Coronary artery (tissue), 2 donors: ENCODE results near the gene SMARCB1.

Source experiments
- DNase-seq: peaks from one replicate; pipeline ENCODE4 v3.0.0-alpha.2; 2017; ENCODE audit warnings: low spot score
- H3K27ac ChIP-seq, 2 donors: fragments of 200-600 bp; sonication (generic); one replicate each; pipeline ENCODE4 v1.5.1; 2016 to 2019
- H3K4me3 ChIP-seq: fragments of 200-600 bp; sonication (generic); 2 replicates; pipeline ENCODE4 v1.5.1; 2016; ENCODE audit warnings: mild to moderate bottlenecking, moderate library complexity
- CTCF ChIP-seq: fragments of 200-600 bp; sonication (generic); IDR thresholded peaks from one replicate; pipeline ENCODE4 v1.5.1; 2019; ENCODE audit warnings: antibody characterized with exemption

Gene SMARCB1

GRCh38 chr22:23831781-23832180 lies 45.0 kb downstream of the SMARCB1 start:
- no peak overlapping the region for H3K27ac ChIP-seq
- TF ChIP-seq CTCF = no peak
- DNase-seq = peak; percentile 68
- no peak overlapping the region for H3K4me3 ChIP-seq

- peak; percentile 67 for DNase-seq
- no peak overlapping the region for H3K27ac ChIP-seq
- no peak overlapping the region for H3K4me3 ChIP-seq
- TF ChIP-seq CTCF = no peak
Observed at GRCh38 chr22:23832226-23833016, 45.7 kb downstream of the SMARCB1 start.

GRCh38 chr22:23833017-23833751 lies 46.4 kb downstream of the SMARCB1 start:
- peak; percentile 57 for DNase-seq
- Histone ChIP-seq H3K27ac (no peak overlapping the region), H3K4me3 (no peak overlapping the region)
- no peak for TF ChIP-seq CTCF

GRCh38 chr22:23833911-23834317 lies 47.1 kb downstream of the SMARCB1 start:
- peak overlapping the region in 1 of 2 donors; percentile 11 for H3K27ac ChIP-seq

GRCh38 chr22:23834406-23834792 lies 47.6 kb downstream of the SMARCB1 start:
- TF ChIP-seq CTCF = no peak
- no peak for DNase-seq
- Histone ChIP-seq H3K4me3 (no peak overlapping the region), H3K27ac (peak overlapping the region; percentile 50 to 72)

More at GRCh38 chr22:23833911-23834317, 47.1 kb downstream of the SMARCB1 start:
- DNase-seq = peak; percentile 52
- no peak for TF ChIP-seq CTCF
- H3K4me3 ChIP-seq = no peak overlapping the region

GRCh38 chr22:23834793-23835483 lies 48.2 kb downstream of the SMARCB1 start:
- Histone ChIP-seq H3K4me3 (no peak overlapping the region), H3K27ac (peak overlapping the region; percentile 50 to 72)
- peak; percentile 74 for DNase-seq
- no peak for TF ChIP-seq CTCF
